DMS53 (cell line): ENCODE results near the gene ATP2C2.

Experiments used
- DNase-seq: peaks from one replicate; lab custom pipeline; 2025; lab: John Stamatoyannopoulos, UW

The ATP2C2 gene

DNA sequence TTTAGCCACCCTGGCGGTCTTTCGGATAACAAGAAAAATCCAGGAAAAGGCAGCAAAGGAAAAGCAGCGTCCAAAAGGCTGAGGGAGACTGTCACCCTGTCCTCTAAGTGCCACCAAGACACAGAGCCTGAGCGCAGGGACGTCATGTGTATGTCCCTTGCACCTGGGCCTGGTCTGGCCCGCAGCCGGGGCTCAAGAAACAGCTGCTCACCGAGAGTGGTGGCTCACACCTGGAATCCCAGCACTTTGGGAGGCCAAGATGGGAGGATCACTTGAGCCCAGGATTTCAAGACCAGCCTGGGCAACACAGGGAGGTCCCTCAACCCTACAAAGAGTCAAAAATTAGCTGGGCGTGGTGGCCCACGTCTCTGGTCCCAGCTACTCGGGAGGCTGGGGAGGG, 145.3 kb downstream of the ATP2C2 start:
- DNase-seq: no peak
